Heart right ventricle (tissue), 16 donors: Measurements from ENCODE around the gene DOCK8. TPM values are rescaled to one million over a fixed set of nuclear protein-coding genes. Genes with fewer than 3 reads are reported as not detected.
A peak's percentile ranks its signal among the peaks of the same experiment; 100 is the strongest.

Source experiments
- ATAC-seq, 8 donors: fragments of 200-7000 bp; cut with Tn5 transposase; one replicate each; pipeline ENCODE4 v1.9.1; 2020; ENCODE audit warnings: mild to moderate bottlenecking in 8 of 8, moderate library complexity in 8 of 8, moderate number of reproducible peaks in 1 of 8
- DNase-seq, 2 donors: peaks; one replicate each; pipeline ENCODE4 v3.0.0-alpha.2; 2020
- H3K27ac ChIP-seq, 10 donors: fragments of 200-600 bp; sonication (generic) in 2 of 10; one replicate each; pipeline versions ENCODE4 v1.5.0 to v1.8.0; 2020 to 2022; ENCODE audit warnings: mild to moderate bottlenecking in 3 of 10
- H3K27me3 ChIP-seq, 7 donors: fragments of 200-600 bp; one replicate each; pipeline ENCODE4 v1.8.0; 2021 to 2022; ENCODE audit warnings: mild to moderate bottlenecking in 2 of 7
- H3K36me3 ChIP-seq, 9 donors: fragments of 200-600 bp; sonication (generic) in 1 of 9; one replicate each; pipeline versions ENCODE4 v1.5.0 to v1.8.0; 2020 to 2022; ENCODE audit warnings: mild to moderate bottlenecking in 2 of 9
- H3K4me1 ChIP-seq, 9 donors: fragments of 200-600 bp; sonication (generic) in 1 of 9; one replicate each; pipeline versions ENCODE4 v1.5.0 to v1.8.0; 2020 to 2022; ENCODE audit warnings: mild to moderate bottlenecking in 4 of 9
- H3K4me3 ChIP-seq, 10 donors: fragments of 200-600 bp; sonication (generic) in 2 of 10; one replicate each; pipeline versions ENCODE4 v1.5.0 to v1.8.0; 2020 to 2022; ENCODE audit warnings: mild to moderate bottlenecking in 7 of 10, moderate library complexity in 2 of 10
- H3K9me3 ChIP-seq, 11 donors: fragments of 200-600 bp in 10 of 11; sonication (generic) in 2 of 11; one replicate each; pipeline versions ENCODE4 v1.5.0 to v1.8.0; 2013 to 2022; ENCODE audit warnings: mild to moderate bottlenecking in 2 of 11, control low read depth in 1 of 11, moderate library complexity in 1 of 11
- WGBS, 2 donors: extraction: QIAGEN DNeasy Blood & Tissue Kit; methylation state at CpG; one replicate each; pipeline ENCODE4 v1.1.7; 2013; ENCODE audit warnings: inconsistent platforms in 1 of 2; 5-methylcytosine and 5-hydroxymethylcytosine counted together
- intact Hi-C, 10 donors: fragments of 100-400 bp; cut with DNase I; formaldehyde crosslinking; loops; one replicate each; pipeline versions ENCODE4 v1.11.1 to v1.14.2; 2022
- polyA plus RNA-seq, 2 donors: library from polyadenylated mRNA; stranded (reverse); fragments of 200-250 nt; gene quantifications; one replicate each; pipeline ENCODE4 v1.2.3, GENCODE V29; 2013
- total RNA-seq, 10 donors: library from RNA; stranded (reverse); fragmentation: NEBNext Ultra II Directional in 3 of 10; extraction: Animal tissue kit (Norgen Biotek cat#: 25700) in 3 of 10; gene quantifications; one replicate each; pipeline versions ENCODE4 v1.2.1 to v1.2.4, GENCODE V29; 2021 to 2023
- TF ChIP-seq, protein P1 (sequence below), 9 donors: fragments of 200-600 bp; sonication (generic) in 2 of 9; IDR thresholded peaks; one replicate each; pipeline versions ENCODE4 v1.5.0 to v1.8.0; 2021 to 2022; ENCODE audit warnings: antibody characterized with exemption in 9 of 9, mild to moderate bottlenecking in 5 of 9, moderate library complexity in 1 of 9
- donor health status: Arrhythmogenic right ventricular cardiomyopathy.
- donor health status: ischemic (EF 13 %, LVEDD 7.1; RV severe dilation, severe dysfunction).
- donor health status: healthy with polysubstance abuse.
- donor health status: DM: no; HTN: yes; CAD: no.
- donor health status: DM: no; HTN: no; CAD: no.
- donor health status: ischemic (EF 25% LVEDD 6.9; RV normal size, moderate dysfunction).
- donor health status: ischemic (EF 25% LVEDD 5.7; RV mildly dilated, moderate dysfunction).
- donor health status: healthy.
- donor health status: DM: yes; HTN: yes; CAD: no.
- donor health status: Ischemic cardiomyopathy.
- donor health status: ischemic (EF 35%, LVEDD 5.7; RV mildly dilated, moderate dysfunction).
- donor health status: nonischemic (EF 11% LVEDD 7.7; RV severe dilation, severe dysfunction).
- donor health status: DM: yes; HTN: yes; CAD: no.
- donor health status: PGD.
- donor health status: ischemic (EF 29% LVEDD 5.4; RV normal size, mild dysfunction).
- donor health status: nonischemic (EF 23%, LVEDD 6.1; RV moderate dilation, normal function).

DOCK8 gene
- total and polyA plus RNA-seq, 12 donors, result 0.83 to 24.3 (median 2.7) TPM

DNA sequence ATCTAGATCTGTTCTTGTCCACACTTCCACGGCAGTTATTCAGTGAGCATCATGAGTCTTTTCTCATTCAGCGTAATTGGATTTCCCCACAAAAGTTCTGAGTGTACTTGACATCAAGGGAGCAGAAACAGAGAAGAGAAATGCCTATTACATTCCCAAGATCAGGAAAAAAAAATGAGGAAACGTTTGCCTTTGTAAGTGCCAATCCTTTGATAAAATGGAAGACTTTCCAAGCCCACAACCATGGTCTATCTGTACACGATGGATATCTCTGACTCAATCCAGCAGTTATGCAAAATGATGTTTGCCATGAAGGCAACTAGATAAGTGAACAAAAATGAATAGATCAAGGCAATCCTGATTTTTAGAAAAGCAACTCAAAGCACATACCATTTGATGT is 235.9 kb downstream of the DOCK8 start:
- intact Hi-C loops, result no loop called here
- no peaks in the 10 kb centered on the region for H3K4me1 ChIP-seq
- H3K9me3 ChIP-seq, result no peaks in the 10 kb centered on the region
- ATAC-seq, result no peak
- TF ChIP-seq, protein P1, sequence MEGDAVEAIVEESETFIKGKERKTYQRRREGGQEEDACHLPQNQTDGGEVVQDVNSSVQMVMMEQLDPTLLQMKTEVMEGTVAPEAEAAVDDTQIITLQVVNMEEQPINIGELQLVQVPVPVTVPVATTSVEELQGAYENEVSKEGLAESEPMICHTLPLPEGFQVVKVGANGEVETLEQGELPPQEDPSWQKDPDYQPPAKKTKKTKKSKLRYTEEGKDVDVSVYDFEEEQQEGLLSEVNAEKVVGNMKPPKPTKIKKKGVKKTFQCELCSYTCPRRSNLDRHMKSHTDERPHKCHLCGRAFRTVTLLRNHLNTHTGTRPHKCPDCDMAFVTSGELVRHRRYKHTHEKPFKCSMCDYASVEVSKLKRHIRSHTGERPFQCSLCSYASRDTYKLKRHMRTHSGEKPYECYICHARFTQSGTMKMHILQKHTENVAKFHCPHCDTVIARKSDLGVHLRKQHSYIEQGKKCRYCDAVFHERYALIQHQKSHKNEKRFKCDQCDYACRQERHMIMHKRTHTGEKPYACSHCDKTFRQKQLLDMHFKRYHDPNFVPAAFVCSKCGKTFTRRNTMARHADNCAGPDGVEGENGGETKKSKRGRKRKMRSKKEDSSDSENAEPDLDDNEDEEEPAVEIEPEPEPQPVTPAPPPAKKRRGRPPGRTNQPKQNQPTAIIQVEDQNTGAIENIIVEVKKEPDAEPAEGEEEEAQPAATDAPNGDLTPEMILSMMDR (IDR thresholded peaks at IDR 0.05), result no peak
- peaks cover 0 to 96% (median 0%) of the 10 kb centered on the region in 9 donors for H3K36me3 ChIP-seq
- DNase-seq, result no peak
- H3K27ac ChIP-seq, result no peak overlapping the region
- WGBS, 2 donors, result 76 to 83% methylated on average over 4 of the region's 4 CpGs
- H3K27me3 ChIP-seq, result no peaks in the 10 kb centered on the region
- H3K4me3 ChIP-seq, result no peak overlapping the region

DNA sequence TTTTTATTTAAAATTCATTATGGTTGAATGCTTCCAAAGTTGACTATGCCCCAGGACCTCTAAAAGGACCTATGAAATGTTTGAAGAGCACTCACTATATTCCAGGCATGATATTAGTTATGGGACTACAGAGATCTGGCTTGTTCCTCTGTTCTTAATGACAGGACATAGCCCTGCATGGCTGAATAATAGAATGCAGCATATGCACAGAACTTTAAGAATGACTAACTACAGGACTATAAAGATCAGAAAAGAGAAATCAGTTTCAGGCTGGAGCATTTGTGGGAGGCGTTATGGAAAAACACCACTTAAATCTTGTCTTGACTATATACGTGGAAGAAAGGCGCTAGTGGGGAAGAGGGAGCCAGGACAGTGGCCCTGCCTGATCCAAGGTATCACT is 239.2 kb downstream of the DOCK8 start:
- Histone ChIP-seq H3K36me3 (peaks cover 0 to 92% (median 0%) of the 10 kb centered on the region in 9 donors), H3K9me3 (no peaks in the 10 kb centered on the region), H3K4me3 (no peak overlapping the region), H3K4me1 (peaks cover 0 to 8% (median 0%) of the 10 kb centered on the region in 9 donors), H3K27ac (no peak overlapping the region), H3K27me3 (no peaks in the 10 kb centered on the region)
- intact Hi-C loops, result loop anchor here in 1 of 10 donors (2.0 kb wide), 1 partner anchor 19 kb away; no protein-coding TSS in a partner anchor
- ATAC-seq (no peak), DNase-seq (no peak)
- 90% methylated on average over 3 of the region's 3 CpGs for WGBS, 2 donors
- TF ChIP-seq, protein P1 (IDR thresholded peaks at IDR 0.05), result no peak

DNA sequence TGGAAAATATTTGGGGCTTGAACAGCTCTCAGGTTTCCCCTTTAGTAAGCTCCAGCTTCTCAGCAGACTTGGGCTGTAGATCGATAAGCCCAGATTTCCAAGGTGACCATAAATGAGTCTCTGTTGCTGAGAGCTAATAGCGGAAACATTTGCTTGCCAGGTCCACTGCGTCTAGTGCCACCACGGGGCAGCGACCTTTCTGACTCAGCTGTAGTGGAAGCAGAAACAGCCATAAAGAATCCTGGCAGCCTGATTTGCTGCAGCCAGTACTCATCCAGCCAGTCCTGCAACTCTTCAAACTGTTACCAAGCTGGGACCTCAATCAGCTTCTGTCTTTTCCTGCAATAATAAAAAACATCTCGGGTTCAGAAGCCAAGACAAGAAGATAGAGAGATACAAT is 241.7 kb downstream of the DOCK8 start:
- DNase-seq (peak; percentile 45 to 49), ATAC-seq (peak; percentile 72 to 96 (median 92))
- intact Hi-C loops, result no loop called here
- H3K27ac ChIP-seq, result peak overlapping the region; percentile 8 to 67 (median 56)
- H3K9me3 ChIP-seq, result no peaks in the 10 kb centered on the region
- TF ChIP-seq, protein P1 (IDR thresholded peaks at IDR 0.05), result no peak
- no peaks in the 10 kb centered on the region for H3K27me3 ChIP-seq
- H3K4me1 ChIP-seq, result peaks cover 0 to 20% (median 3%) of the 10 kb centered on the region in 9 donors
- peaks cover 0 to 77% (median 0%) of the 10 kb centered on the region in 9 donors for H3K36me3 ChIP-seq
- H3K4me3 ChIP-seq, result no peak overlapping the region
- WGBS, 2 donors, result 35 to 54% methylated on average over 6 of the region's 6 CpGs

DNA sequence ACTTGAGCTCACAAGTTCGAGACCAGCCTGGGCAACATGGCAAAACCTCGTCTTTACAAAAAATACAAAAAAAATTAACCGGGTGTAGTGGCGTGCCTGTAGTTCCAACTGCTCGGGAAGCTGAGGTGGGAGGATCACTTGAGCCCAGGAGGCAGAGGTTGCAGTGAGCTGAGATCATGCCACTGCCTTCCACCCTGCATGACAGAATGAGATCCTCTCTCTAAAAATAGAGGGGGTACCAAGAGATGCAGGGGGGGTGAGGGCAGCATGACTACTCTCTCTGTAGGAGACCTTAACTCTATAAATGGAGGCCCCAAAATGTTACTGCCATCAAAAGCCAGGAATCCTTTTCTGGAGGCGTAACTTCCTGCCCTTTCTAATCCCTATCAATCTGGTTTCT is 243.9 kb downstream of the DOCK8 start:
- H3K36me3 ChIP-seq, result peaks cover 0 to 71% (median 0%) of the 10 kb centered on the region in 9 donors

More for the DNA sequence above, 243.9 kb downstream of the DOCK8 start:
- TF ChIP-seq, protein P1 (IDR thresholded peaks at IDR 0.05), result no peak
- 71 to 83% methylated on average over 6 of the region's 6 CpGs for WGBS, 2 donors
- ATAC-seq, result peak in 3 of 8 donors; percentile 32 to 53 (median 43)
- intact Hi-C loops, result no loop called here
- Histone ChIP-seq H3K27me3 (no peaks in the 10 kb centered on the region), H3K27ac (peak overlapping the region in 2 of 10 donors; percentile 22 to 34), H3K9me3 (no peaks in the 10 kb centered on the region), H3K4me1 (peaks cover 0 to 20% (median 3%) of the 10 kb centered on the region in 9 donors), H3K4me3 (no peak overlapping the region)
- no peak for DNase-seq
